Vagina (tissue), 2 donors: ENCODE results near the gene TH. TPM values are rescaled to one million over a fixed set of nuclear protein-coding genes. Genes with fewer than 3 reads are reported as not detected.

ENCODE experiments used
- DNase-seq, 2 donors: peaks; one replicate each; pipeline ENCODE4 v3.0.0-alpha.2; 2017; ENCODE audit errors: extremely low spot score in 2 of 2
- H3K27ac ChIP-seq: fragments of 200-600 bp; sonication (generic); one replicate; pipeline ENCODE4 v1.5.1; 2019
- H3K27me3 ChIP-seq: fragments of 200-600 bp; sonication (generic); one replicate; pipeline ENCODE4 v1.5.1; 2019
- H3K36me3 ChIP-seq, 2 donors: fragments of 200-600 bp; sonication (generic); one replicate each; pipeline ENCODE4 v1.5.1; 2017 to 2019
- H3K4me1 ChIP-seq: fragments of 200-600 bp; sonication (generic); one replicate; pipeline ENCODE4 v1.5.1; 2019
- H3K4me3 ChIP-seq, 2 donors: fragments of 200-600 bp; sonication (generic); 1 replicate in 1 of 2; 2 replicates in 1 of 2; pipeline ENCODE4 v1.5.1; 2016 to 2019
- H3K9me3 ChIP-seq: fragments of 200-600 bp; sonication (generic); one replicate; pipeline ENCODE4 v1.5.1; 2019
- POLR2A ChIP-seq, 2 donors: fragments of 450-650 bp; IDR thresholded peaks; one replicate each; pipeline ENCODE4 v1.6.1; 2017; ENCODE audit warnings: antibody characterized with exemption in 2 of 2, mild to moderate bottlenecking in 2 of 2, moderate library complexity in 2 of 2
- POLR2AphosphoS5 ChIP-seq, 2 donors: sonication (generic); formaldehyde crosslinking; IDR thresholded peaks; one replicate each; pipeline ENCODE4 v1.9.0; 2017; ENCODE audit warnings: antibody characterized with exemption in 2 of 2, mild to moderate bottlenecking in 2 of 2, low read depth in 1 of 2; ENCODE audit not compliant: insufficient read depth in 1 of 2
- intact Hi-C: fragments of 100-400 bp; cut with DNase I; formaldehyde crosslinking; loops from one replicate; pipeline ENCODE4 v1.15.1; 2023
- total RNA-seq: library from RNA; depleted of rRNA; stranded (reverse); fragments of >200 nt; gene quantifications from one replicate; pipeline ENCODE4 v1.2.3, GENCODE V29; 2016
- TF ChIP-seq, protein P1 (sequence below), 3 experiments: fragments of 450-650 bp in 2 of 3; fragments of 200-600 bp in 1 of 3; sonication (generic) in 1 of 3; IDR thresholded peaks; one replicate each; pipeline ENCODE4 v1.5.1; 2017 to 2019; ENCODE audit warnings: antibody characterized with exemption in 3 of 3, mild to moderate bottlenecking in 2 of 3, moderate library complexity in 2 of 3

The TH gene
- total RNA-seq, 1 donor from 2014 or later: 21.9 TPM

DNA sequence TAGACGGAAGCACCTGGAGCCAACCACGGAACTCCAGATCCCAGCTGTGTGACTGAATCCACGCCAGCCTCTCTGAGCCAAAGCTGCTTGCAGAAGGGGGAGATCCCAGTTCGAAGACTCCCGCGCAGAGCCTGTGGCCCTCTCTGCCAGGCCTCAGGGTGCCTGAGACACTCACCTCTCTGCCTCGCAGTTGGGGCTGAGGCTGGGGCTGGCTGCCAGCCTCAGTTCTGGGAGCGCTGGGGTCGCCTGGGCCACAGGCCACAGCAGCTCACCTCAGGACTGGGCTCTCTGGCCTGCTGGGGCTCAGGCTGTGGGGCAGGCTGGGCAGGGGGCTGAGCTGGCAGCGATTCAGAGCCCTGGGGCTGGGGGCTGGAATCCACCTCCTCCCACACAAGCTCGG lies 24.2 kb downstream of the TH start:
- Histone ChIP-seq H3K4me3 (no peak overlapping the region), H3K9me3 (no peaks in the 10 kb centered on the region), H3K27me3 (peaks cover 16% of the 10 kb centered on the region), H3K27ac (no peak overlapping the region), H3K36me3 (no peaks in the 10 kb centered on the region), H3K4me1 (peaks cover 13% of the 10 kb centered on the region)
- intact Hi-C loops: no loop called here
- no peak for TF ChIP-seq POLR2A (IDR thresholded peaks at IDR 0.05)
- no peak for TF ChIP-seq POLR2AphosphoS5 (IDR thresholded peaks at IDR 0.05; ENCODE audit: insufficient read depth in 1 of 2, low read depth in 1 of 2)
- TF ChIP-seq, protein P1, sequence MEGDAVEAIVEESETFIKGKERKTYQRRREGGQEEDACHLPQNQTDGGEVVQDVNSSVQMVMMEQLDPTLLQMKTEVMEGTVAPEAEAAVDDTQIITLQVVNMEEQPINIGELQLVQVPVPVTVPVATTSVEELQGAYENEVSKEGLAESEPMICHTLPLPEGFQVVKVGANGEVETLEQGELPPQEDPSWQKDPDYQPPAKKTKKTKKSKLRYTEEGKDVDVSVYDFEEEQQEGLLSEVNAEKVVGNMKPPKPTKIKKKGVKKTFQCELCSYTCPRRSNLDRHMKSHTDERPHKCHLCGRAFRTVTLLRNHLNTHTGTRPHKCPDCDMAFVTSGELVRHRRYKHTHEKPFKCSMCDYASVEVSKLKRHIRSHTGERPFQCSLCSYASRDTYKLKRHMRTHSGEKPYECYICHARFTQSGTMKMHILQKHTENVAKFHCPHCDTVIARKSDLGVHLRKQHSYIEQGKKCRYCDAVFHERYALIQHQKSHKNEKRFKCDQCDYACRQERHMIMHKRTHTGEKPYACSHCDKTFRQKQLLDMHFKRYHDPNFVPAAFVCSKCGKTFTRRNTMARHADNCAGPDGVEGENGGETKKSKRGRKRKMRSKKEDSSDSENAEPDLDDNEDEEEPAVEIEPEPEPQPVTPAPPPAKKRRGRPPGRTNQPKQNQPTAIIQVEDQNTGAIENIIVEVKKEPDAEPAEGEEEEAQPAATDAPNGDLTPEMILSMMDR (IDR thresholded peaks at IDR 0.05): no peak
- DNase-seq: no peak

DNA sequence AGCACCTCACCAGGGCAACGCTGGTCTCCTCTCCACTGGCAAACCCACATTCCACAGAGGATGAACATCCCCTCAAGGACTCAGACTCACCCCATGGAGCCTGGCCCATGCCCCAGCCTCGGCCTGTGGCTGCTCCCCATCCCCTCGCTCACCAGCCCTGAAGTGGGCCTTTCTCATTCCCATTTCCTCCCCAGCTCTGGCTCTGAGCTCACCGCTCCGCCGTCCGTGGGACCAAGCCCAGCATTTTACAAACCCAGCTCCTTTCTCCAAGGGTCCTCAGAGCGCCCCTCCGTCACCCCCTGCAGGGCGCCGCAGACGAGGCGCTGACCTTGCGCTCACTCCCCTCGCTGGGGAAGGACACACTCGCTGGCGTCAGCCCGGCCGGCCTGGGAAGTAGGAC lies 25.6 kb downstream of the TH start:
- peaks cover 9% of the 10 kb centered on the region for H3K4me1 ChIP-seq
- intact Hi-C loops: no loop called here

DNA sequence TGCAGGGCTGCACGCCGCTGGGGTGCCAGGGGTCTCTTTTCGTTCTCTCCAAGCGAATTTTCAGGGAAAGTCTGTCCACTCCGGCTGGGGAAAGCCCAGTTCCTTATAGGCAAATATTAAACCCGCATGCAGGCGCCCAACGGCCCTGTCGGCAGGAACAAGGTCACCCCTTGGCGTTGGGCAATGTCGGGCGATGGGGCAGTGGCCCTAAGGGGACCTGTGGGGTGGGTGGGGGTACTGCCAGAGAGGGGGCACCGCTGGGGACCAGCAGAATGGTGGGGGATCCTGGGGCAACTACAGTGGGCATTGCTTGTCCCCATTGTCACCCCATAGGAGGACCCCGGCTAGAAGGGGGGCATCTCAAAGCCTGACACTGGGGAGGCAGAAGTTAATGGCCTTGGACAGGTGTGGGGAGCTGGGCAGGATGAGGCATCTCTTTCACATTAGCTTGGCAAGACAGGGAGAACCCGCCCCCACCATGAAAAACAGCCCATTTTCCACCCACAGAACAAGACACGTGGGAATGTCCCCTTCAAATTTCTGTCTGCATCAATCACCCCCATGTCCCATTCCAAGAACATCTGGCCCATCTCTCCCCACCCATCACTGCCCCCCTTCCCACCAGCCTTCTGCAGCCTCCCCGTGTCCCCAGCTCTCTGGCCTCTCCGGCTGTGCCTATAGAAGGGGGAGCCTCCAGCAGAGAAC lies 26.9 kb downstream of the TH start:
- intact Hi-C loops: no loop called here

More for the DNA sequence above, 25.6 kb downstream of the TH start:
- H3K36me3 ChIP-seq: no peaks in the 10 kb centered on the region
- TF ChIP-seq, protein P1 (IDR thresholded peaks at IDR 0.05): no peak
- TF ChIP-seq POLR2AphosphoS5 (IDR thresholded peaks at IDR 0.05; ENCODE audit: insufficient read depth in 1 of 2, low read depth in 1 of 2) (no peak), POLR2A (IDR thresholded peaks at IDR 0.05) (no peak)
- no peak overlapping the region for H3K4me3 ChIP-seq
- no peak for DNase-seq
- H3K27ac ChIP-seq: no peak overlapping the region
- H3K9me3 ChIP-seq: no peaks in the 10 kb centered on the region
- peaks cover 17% of the 10 kb centered on the region for H3K27me3 ChIP-seq

DNA sequence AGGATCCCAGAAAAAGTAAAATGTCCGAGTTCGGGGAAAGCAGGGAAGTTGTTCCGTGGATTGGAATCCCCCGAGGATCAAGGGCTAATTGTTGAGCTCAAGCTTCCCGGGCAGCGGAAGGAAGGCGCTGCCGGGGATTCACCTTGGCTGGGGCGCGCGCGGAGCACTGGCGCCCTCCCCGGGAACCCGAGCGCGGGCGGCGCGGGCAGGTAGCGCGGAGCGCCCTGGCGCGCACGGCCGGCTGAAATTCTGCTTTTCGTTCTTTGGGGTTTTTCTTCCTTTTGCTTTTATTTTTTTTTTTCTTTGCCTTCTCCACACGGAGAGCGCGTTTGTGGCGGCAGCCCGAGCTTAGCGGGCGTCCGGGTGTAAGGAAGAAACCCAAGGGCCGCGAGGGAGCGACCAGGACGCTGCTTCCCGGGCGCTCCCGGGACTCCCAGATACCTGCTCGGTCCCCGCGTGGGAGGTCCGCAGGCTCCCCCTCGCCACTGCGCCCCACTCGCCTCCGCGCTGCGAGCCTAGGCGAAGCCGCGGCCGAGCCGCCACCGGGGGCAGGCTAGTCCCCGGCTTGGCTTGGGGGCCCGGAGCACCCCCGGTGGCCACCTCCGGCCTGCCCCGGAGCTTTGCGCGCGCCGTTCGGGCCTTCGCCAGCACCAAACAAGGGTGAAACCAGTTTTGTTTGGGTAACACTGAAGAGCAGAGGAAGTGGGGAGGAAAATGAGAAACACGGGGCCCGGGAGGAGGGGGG lies 27.6 kb downstream of the TH start:
- H3K4me1 ChIP-seq: peaks cover 19% of the 10 kb centered on the region
- no peak overlapping the region for H3K27ac ChIP-seq
- H3K36me3 ChIP-seq: no peaks in the 10 kb centered on the region
- H3K9me3 ChIP-seq: no peaks in the 10 kb centered on the region
- intact Hi-C loops: no loop called here
- H3K27me3 ChIP-seq: peaks cover 28% of the 10 kb centered on the region
- H3K4me3 ChIP-seq: no peak overlapping the region
- DNase-seq: no peak
- TF ChIP-seq, protein P1 (IDR thresholded peaks at IDR 0.05): no peak
- TF ChIP-seq POLR2AphosphoS5 (IDR thresholded peaks at IDR 0.05; ENCODE audit: insufficient read depth in 1 of 2, low read depth in 1 of 2) (no peak), POLR2A (IDR thresholded peaks at IDR 0.05) (no peak)

More for the DNA sequence above, 26.9 kb downstream of the TH start:
- H3K27me3 ChIP-seq: peaks cover 26% of the 10 kb centered on the region
- no peak overlapping the region for H3K4me3 ChIP-seq
- H3K36me3 ChIP-seq: no peaks in the 10 kb centered on the region
- H3K9me3 ChIP-seq: no peaks in the 10 kb centered on the region
- TF ChIP-seq POLR2A (IDR thresholded peaks at IDR 0.05): no peak
- TF ChIP-seq POLR2AphosphoS5 (IDR thresholded peaks at IDR 0.05; ENCODE audit: insufficient read depth in 1 of 2, low read depth in 1 of 2): no peak
- TF ChIP-seq, protein P1 (IDR thresholded peaks at IDR 0.05): no peak
- no peak for DNase-seq
- H3K27ac ChIP-seq: no peak overlapping the region
- H3K4me1 ChIP-seq: peaks cover 19% of the 10 kb centered on the region

DNA sequence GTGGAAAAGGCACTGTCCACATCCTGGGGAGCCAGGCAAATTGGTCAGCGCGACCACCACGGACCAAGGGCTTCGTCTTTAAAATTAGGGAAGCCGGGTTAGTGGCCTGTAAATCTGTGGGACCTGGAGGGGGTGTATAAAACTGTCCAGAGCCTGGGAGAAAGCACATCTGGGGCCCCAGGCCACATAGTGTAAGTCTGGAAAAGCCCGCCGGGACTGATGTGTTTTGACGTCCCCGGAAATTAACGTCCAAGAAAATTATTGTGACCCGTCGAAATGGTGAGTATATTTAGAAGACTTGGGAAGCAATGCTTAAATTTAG lies 28.2 kb downstream of the TH start:
- no peak for DNase-seq
- H3K27me3 ChIP-seq: peaks cover 28% of the 10 kb centered on the region
- no peak overlapping the region for H3K4me3 ChIP-seq
- intact Hi-C loops: no loop called here
- TF ChIP-seq POLR2A (IDR thresholded peaks at IDR 0.05): no peak
- no peak for TF ChIP-seq POLR2AphosphoS5 (IDR thresholded peaks at IDR 0.05; ENCODE audit: insufficient read depth in 1 of 2, low read depth in 1 of 2)
- TF ChIP-seq, protein P1 (IDR thresholded peaks at IDR 0.05): no peak
- H3K36me3 ChIP-seq: no peaks in the 10 kb centered on the region
- H3K27ac ChIP-seq: no peak overlapping the region
- H3K9me3 ChIP-seq: no peaks in the 10 kb centered on the region
- peaks cover 19% of the 10 kb centered on the region for H3K4me1 ChIP-seq
